Thyroid gland (tissue), 4 donors: ENCODE results near the gene FLCN. TPM values are rescaled to one million over a fixed set of nuclear protein-coding genes. Genes with fewer than 3 reads are reported as not detected.

ENCODE experiments used
- DNase-seq, 2 donors: peaks; one replicate each; pipeline ENCODE4 v3.0.0-alpha.2; 2019
- H3K27ac ChIP-seq, 3 donors: fragments of 200-600 bp; sonication (generic); 1 replicate in 2 of 3; 2 replicates in 1 of 3; pipeline ENCODE4 v1.5.1; 2016 to 2019; ENCODE audit warnings: mild to moderate bottlenecking in 1 of 3, moderate library complexity in 1 of 3
- H3K27me3 ChIP-seq: fragments of 200-600 bp; sonication (generic); one replicate; pipeline ENCODE4 v1.5.1; 2019
- H3K36me3 ChIP-seq, 2 donors: fragments of 200-600 bp; sonication (generic); one replicate each; pipeline ENCODE4 v1.5.1; 2016 to 2019
- H3K4me1 ChIP-seq, 2 donors: fragments of 200-600 bp; sonication (generic); one replicate each; pipeline ENCODE4 v1.5.1; 2017 to 2019
- H3K4me3 ChIP-seq, 3 donors: fragments of 200-600 bp; sonication (generic); replicated peaks in 1 of 3; 1 replicate in 2 of 3; 2 replicates in 1 of 3; pipeline ENCODE4 v1.5.1; 2016; ENCODE audit warnings: mild to moderate bottlenecking in 1 of 3
- H3K9me3 ChIP-seq: fragments of 200-600 bp; sonication (generic); one replicate; pipeline ENCODE4 v1.5.1; 2017
- CTCF ChIP-seq, 6 experiments: fragments of 200-600 bp in 3 of 6; fragments of 450-650 bp in 3 of 6; sonication (generic) in 3 of 6; IDR thresholded peaks; one replicate each; pipeline ENCODE4 v1.5.1; 2016 to 2019; ENCODE audit warnings: antibody characterized with exemption in 6 of 6, mild to moderate bottlenecking in 2 of 6, inconsistent platforms in 1 of 6, moderate library complexity in 1 of 6
- POLR2A ChIP-seq, 2 donors: fragments of 450-650 bp; IDR thresholded peaks; one replicate each; pipeline ENCODE4 v1.6.1; 2017; ENCODE audit warnings: antibody characterized with exemption in 2 of 2, mild to moderate bottlenecking in 2 of 2, moderate library complexity in 1 of 2
- WGBS, 2 donors: methylation state at CpG; one replicate each; pipeline ENCODE4 v1.1.5; 2017; 5-methylcytosine and 5-hydroxymethylcytosine counted together
- intact Hi-C: fragments of 100-400 bp; cut with DNase I; formaldehyde crosslinking; loops from one replicate; pipeline ENCODE4 v1.15.1; 2023
- total RNA-seq, 4 donors: library from RNA; depleted of rRNA; stranded (reverse); fragments of >200 nt; gene quantifications; one replicate each; pipeline ENCODE4 v1.2.3, GENCODE V29; 2016

The FLCN gene
- total RNA-seq, 4 donors from 2014 or later = 61.5 to 79.7 (median 68.2) TPM

DNA sequence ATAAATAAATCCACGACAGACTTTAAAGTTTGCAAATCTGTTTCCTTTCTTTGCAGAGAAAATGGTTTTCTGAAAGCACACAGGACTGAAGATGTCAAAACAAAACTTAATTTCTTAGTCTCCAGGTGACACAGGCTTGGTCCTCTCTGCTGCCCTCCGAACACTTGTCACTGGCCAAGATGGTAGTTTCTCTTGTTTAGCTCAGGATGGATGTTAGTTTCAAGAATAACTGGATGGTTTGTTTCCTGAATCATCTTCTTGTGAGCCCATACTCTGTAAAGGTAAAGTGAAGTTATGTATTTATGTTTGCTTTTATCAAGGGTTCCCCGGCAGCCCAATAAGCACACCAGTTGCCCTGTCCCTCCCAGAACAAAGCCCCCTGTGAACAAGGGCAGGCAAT, 9.9 kb upstream of the FLCN start:
- no peaks in the 10 kb centered on the region for H3K9me3 ChIP-seq
- intact Hi-C loops = loop anchor here (10.0 kb wide), 1 partner anchor 242 kb away; no protein-coding TSS in a partner anchor
- no peak overlapping the region for H3K4me3 ChIP-seq
- TF ChIP-seq CTCF (IDR thresholded peaks at IDR 0.05) (no peak), POLR2A (IDR thresholded peaks at IDR 0.05) (no peak)
- peaks cover 28 to 36% of the 10 kb centered on the region in 2 donors for H3K36me3 ChIP-seq
- no peaks in the 10 kb centered on the region for H3K27me3 ChIP-seq
- no peak overlapping the region for H3K27ac ChIP-seq
- WGBS, 2 donors = 89 to 94% methylated on average over 3 of the region's 3 CpGs
- DNase-seq = no peak
- H3K4me1 ChIP-seq = no peaks in the 10 kb centered on the region

- WGBS, 2 donors = 87 to 90% methylated on average over 6 of the region's 6 CpGs
- no peak overlapping the region for H3K4me3 ChIP-seq
- H3K27ac ChIP-seq = no peak overlapping the region
- intact Hi-C loops = loop anchor here (10.0 kb wide), 1 partner anchor 238 kb away; no protein-coding TSS in a partner anchor
- H3K27me3 ChIP-seq = no peaks in the 10 kb centered on the region
- TF ChIP-seq POLR2A (IDR thresholded peaks at IDR 0.05) (no peak), CTCF (IDR thresholded peaks at IDR 0.05) (no peak)
- H3K9me3 ChIP-seq = no peaks in the 10 kb centered on the region
- no peak for DNase-seq
- H3K36me3 ChIP-seq = peaks cover 20 to 22% of the 10 kb centered on the region in 2 donors
- peaks cover 0 to under 1% of the 10 kb centered on the region in 2 donors for H3K4me1 ChIP-seq
These were observed 6.2 kb upstream of the FLCN start for GRCh38 chr17:17243163-17243562.

GRCh38 chr17:17242246-17242645, 5.3 kb upstream of the FLCN start:
- peaks cover 13 to 17% of the 10 kb centered on the region in 2 donors for H3K36me3 ChIP-seq
- 93 to 98% methylated on average over 7 of the region's 7 CpGs for WGBS, 2 donors
- no peak for DNase-seq
- no peak overlapping the region for H3K4me3 ChIP-seq
- peaks cover 2 to 4% of the 10 kb centered on the region in 2 donors for H3K4me1 ChIP-seq
- no peaks in the 10 kb centered on the region for H3K9me3 ChIP-seq
- H3K27me3 ChIP-seq = no peaks in the 10 kb centered on the region
- TF ChIP-seq POLR2A (IDR thresholded peaks at IDR 0.05) (no peak), CTCF (IDR thresholded peaks at IDR 0.05) (no peak)
- H3K27ac ChIP-seq = no peak overlapping the region
- intact Hi-C loops = loop anchor here (10.0 kb wide), 1 partner anchor 237 kb away; no protein-coding TSS in a partner anchor

- intact Hi-C loops = loop anchor here (10.0 kb wide), 1 partner anchor 237 kb away; no protein-coding TSS in a partner anchor
- WGBS, 2 donors = 84 to 85% methylated on average over 10 of the region's 10 CpGs
- H3K4me1 ChIP-seq = peaks cover 2 to 4% of the 10 kb centered on the region in 2 donors
- peaks cover 7 to 16% of the 10 kb centered on the region in 2 donors for H3K36me3 ChIP-seq
- no peaks in the 10 kb centered on the region for H3K9me3 ChIP-seq
- no peak for DNase-seq
- H3K27me3 ChIP-seq = no peaks in the 10 kb centered on the region
- no peak overlapping the region for H3K27ac ChIP-seq
- H3K4me3 ChIP-seq = no peak overlapping the region
- TF ChIP-seq POLR2A (IDR thresholded peaks at IDR 0.05) = no peak
- TF ChIP-seq CTCF (IDR thresholded peaks at IDR 0.05) = no peak
These were observed 4.7 kb upstream of the FLCN start for GRCh38 chr17:17241656-17242055.

- Histone ChIP-seq H3K4me1 (peaks cover 16% of the 10 kb centered on the region in 2 donors), H3K36me3 (no peaks in the 10 kb centered on the region), H3K9me3 (no peaks in the 10 kb centered on the region), H3K27me3 (no peaks in the 10 kb centered on the region), H3K4me3 (no peak overlapping the region), H3K27ac (no peak overlapping the region)
- intact Hi-C loops = loop anchor here (10.0 kb wide), 1 partner anchor 235 kb away; no protein-coding TSS in a partner anchor
- DNase-seq = no peak
- TF ChIP-seq CTCF (IDR thresholded peaks at IDR 0.05) (no peak), POLR2A (IDR thresholded peaks at IDR 0.05) (no peak)
- WGBS, 2 donors = 65 to 68% methylated on average over 1 of the region's 1 CpG
These were observed 2.9 kb upstream of the FLCN start for GRCh38 chr17:17239832-17240231.
